Upper lobe of left lung (tissue), 4 donors: ENCODE measurements around the gene SEMA5A.

Source experiments
- CTCF ChIP-seq, 6 experiments: fragments of 450-650 bp in 4 of 6; fragments of 200-600 bp in 2 of 6; sonication (generic) in 2 of 6; IDR thresholded peaks; one replicate each; pipeline ENCODE4 v1.5.1; 2016 to 2019; ENCODE audit warnings: antibody characterized with exemption in 6 of 6
- EP300 ChIP-seq, 4 donors: sonication (generic); formaldehyde crosslinking; IDR thresholded peaks; one replicate each; pipeline ENCODE4 v1.5.1; 2017; ENCODE audit warnings: antibody characterized with exemption in 4 of 4, control low read depth in 2 of 4
- POLR2A ChIP-seq, 4 donors: fragments of 450-650 bp; IDR thresholded peaks; one replicate each; pipeline ENCODE4 v1.5.1; 2016 to 2017; ENCODE audit warnings: antibody characterized with exemption in 4 of 4, mild to moderate bottlenecking in 2 of 4
- POLR2AphosphoS5 ChIP-seq, 2 donors: sonication (generic); formaldehyde crosslinking; IDR thresholded peaks; one replicate each; pipeline ENCODE4 v1.5.1; 2017; ENCODE audit warnings: antibody characterized with exemption in 2 of 2

- TF ChIP-seq POLR2A (IDR thresholded peaks at IDR 0.05) (no peak), POLR2AphosphoS5 (IDR thresholded peaks at IDR 0.05) (no peak), EP300 (IDR thresholded peaks at IDR 0.05) (no peak), CTCF (IDR thresholded peaks at IDR 0.05) (no peak)
These were observed 385.1 kb downstream of the SEMA5A start for GRCh38 chr5:9160747-9161146.
